GM12878 (cell line): ENCODE measurements around the gene IFNAR1. TPM values are rescaled to one million over a fixed set of nuclear protein-coding genes. Genes with fewer than 3 reads are reported as not detected.

Experiments
- ATAC-seq: fragments of 200-7000 bp; cut with Tn5 transposase; 3 replicates; pipeline ENCODE4 v1.9.1; 2020; ENCODE audit warnings: mild to moderate bottlenecking, moderate library complexity
- BruUV-seq: library from RNA; stranded (reverse); fragments of 400-500 nt; replicated peaks from 2 replicates; lab custom pipeline; 2021; lab: Mats Ljungman, UMichigan
- CTCF ChIA-PET: fragments of 300-600 bp; sonication (Branson Sonifier 250); formaldehyde crosslinking; extraction: SDS; loops from one replicate; lab custom pipeline; 2021; ENCODE audit warnings: inconsistent platforms; lab: Yijun Ruan, JAX
- POLR2A ChIA-PET: fragments of 350-600 bp; formaldehyde crosslinking; extraction: SDS; loops from one replicate; lab custom pipeline; 2021; ENCODE audit warnings: inconsistent platforms; lab: Charles Lee
- RAD21 ChIA-PET: fragments of 300-600 bp; sonication (Branson Sonifier 250); formaldehyde crosslinking; loops from one replicate; lab custom pipeline; 2023; ENCODE audit warnings: antibody characterized with exemption; ENCODE audit not compliant: unreplicated experiment; lab: Charles Lee
- SMC1A ChIA-PET: fragments of 300-600 bp; sonication (Branson Sonifier 250); formaldehyde crosslinking; loops from one replicate; lab custom pipeline; 2023; ENCODE audit not compliant: unreplicated experiment, uncharacterized antibody; lab: Charles Lee
- DNase-seq: peaks from one replicate; pipeline ENCODE4 v3.0.0-alpha.2; 2011; ENCODE audit warnings: low read depth, low spot score
- FAIRE-seq: peaks from 3 replicates; lab custom pipeline; 2011; peaks lifted over from hg19 to GRCh38; lab: Jason Lieb, UNC
- H2AFZ ChIP-seq: 2 replicates; pipeline ENCODE4 v1.6.0; 2011; ENCODE audit warnings: low read depth, low read length, control low read depth; ENCODE audit not compliant: control insufficient read depth
- H3K27ac ChIP-seq: 2 replicates; pipeline ENCODE4 v1.5.1; 2011; ENCODE audit warnings: control low read depth; ENCODE audit not compliant: control insufficient read depth, insufficient read depth
- H3K27me3 ChIP-seq, 2 experiments: replicated peaks in 1 of 2; 2 replicates each; pipeline versions ENCODE4 v1.6.0 to v1.6.1; 2011; ENCODE audit warnings: low read length in 1 of 2; ENCODE audit not compliant: control insufficient read depth in 2 of 2, insufficient read depth in 2 of 2
- H3K36me3 ChIP-seq, 2 experiments: 2 replicates each; pipeline ENCODE4 v1.5.1; 2011; ENCODE audit warnings: low read length in 1 of 2; ENCODE audit not compliant: control insufficient read depth in 2 of 2, insufficient read depth in 2 of 2
- H3K4me1 ChIP-seq: 2 replicates; pipeline ENCODE4 v1.6.1; 2011; ENCODE audit warnings: mild to moderate bottlenecking, low read length, moderate library complexity, mixed read lengths; ENCODE audit not compliant: control insufficient read depth, insufficient read depth
- H3K4me2 ChIP-seq: 2 replicates; pipeline ENCODE4 v1.6.0; 2011; ENCODE audit warnings: control low read depth; ENCODE audit not compliant: control insufficient read depth, insufficient read depth
- H3K4me3 ChIP-seq: fragments of 200-600 bp; sonication (generic); 2 replicates; pipeline ENCODE4 v1.5.1; 2016
- H3K79me2 ChIP-seq: 2 replicates; pipeline ENCODE4 v1.6.0; 2011; ENCODE audit warnings: low read length; ENCODE audit not compliant: control insufficient read depth, insufficient read depth
- H3K9ac ChIP-seq: 2 replicates; pipeline ENCODE4 v1.8.0; 2011; ENCODE audit warnings: low read length, control low read depth, mixed read lengths; ENCODE audit not compliant: control insufficient read depth, insufficient read depth
- H3K9me3 ChIP-seq: replicated peaks from 3 replicates; pipeline ENCODE4 v1.5.1; 2011; ENCODE audit warnings: mild to moderate bottlenecking, low read length; ENCODE audit not compliant: control insufficient read depth, insufficient read depth
- H4K20me1 ChIP-seq: 2 replicates; pipeline ENCODE4 v1.6.0; 2011; ENCODE audit not compliant: control insufficient read depth, insufficient read depth
- BCL11A ChIP-seq: IDR thresholded peaks from 2 replicates; pipeline ENCODE4 v1.6.1; 2011; ENCODE audit warnings: low read depth, low read length
- BHLHE40 ChIP-seq, 2 experiments: fragments of 450-650 bp in 1 of 2; IDR thresholded peaks; 2 replicates each; pipeline ENCODE4 v1.6.1; 2011 to 2017; ENCODE audit warnings: low read depth in 2 of 2, borderline replicate concordance in 1 of 2, improper control_type of control experiment in 1 of 2, low read length in 1 of 2, mild to moderate bottlenecking in 1 of 2
- CBFB ChIP-seq: IDR thresholded peaks from 2 replicates; pipeline ENCODE4 v1.6.1; 2016; ENCODE audit warnings: antibody characterized with exemption, low read depth
- CEBPB ChIP-seq, 2 experiments: fragments of 150-350 bp in 1 of 2; IDR thresholded peaks; 2 replicates each; pipeline ENCODE4 v1.6.1; 2012 to 2014; ENCODE audit warnings: low read depth in 2 of 2, low read length in 2 of 2, borderline replicate concordance in 1 of 2, inconsistent platforms in 1 of 2
- CREM ChIP-seq: IDR thresholded peaks from 2 replicates; pipeline ENCODE4 v1.6.1; 2014; ENCODE audit warnings: antibody characterized with exemption, low read depth
- HDAC6 ChIP-seq: fragments of 200-600 bp; sonication (generic); IDR thresholded peaks from one replicate; pipeline ENCODE4 v1.8.0; 2017; ENCODE audit warnings: antibody characterized with exemption; ENCODE audit not compliant: unreplicated experiment
- JUNB ChIP-seq: IDR thresholded peaks from 2 replicates; pipeline ENCODE4 v1.6.1; 2016; ENCODE audit warnings: antibody characterized with exemption, mild to moderate bottlenecking
- KDM1A ChIP-seq: fragments of 200-600 bp; sonication (generic); IDR thresholded peaks from 2 replicates; pipeline ENCODE4 v1.6.1; 2016; ENCODE audit warnings: borderline replicate concordance
- MEF2A ChIP-seq: IDR thresholded peaks from 2 replicates; pipeline ENCODE4 v1.6.1; 2011; ENCODE audit warnings: low read depth, mild to moderate bottlenecking, low read length, moderate library complexity; ENCODE audit not compliant: insufficient read depth
- POLR2A ChIP-seq: IDR thresholded peaks from 2 replicates; pipeline ENCODE4 v1.6.1; 2011; ENCODE audit warnings: low read depth, mild to moderate bottlenecking, low read length
- POLR2AphosphoS5 ChIP-seq: IDR thresholded peaks from 2 replicates; pipeline ENCODE4 v1.6.1; 2011; ENCODE audit warnings: mild to moderate bottlenecking, low read length, inconsistent platforms
- SPI1 ChIP-seq: IDR thresholded peaks from 2 replicates; pipeline ENCODE4 v1.6.1; 2011; ENCODE audit warnings: low read depth, mild to moderate bottlenecking, low read length, moderate library complexity, borderline replicate concordance; ENCODE audit not compliant: insufficient read depth
- STAT1 ChIP-seq: fragments of 450-650 bp; conservative IDR thresholded peaks from 2 replicates; pipeline ENCODE4 v1.6.1; 2014; ENCODE audit warnings: antibody characterized with exemption, mild to moderate bottlenecking
- SUPT20H ChIP-seq: IDR thresholded peaks from 2 replicates; pipeline ENCODE4 v1.6.1; 2011; ENCODE audit warnings: low read depth, mild to moderate bottlenecking, low read length, moderate library complexity, borderline replicate concordance; ENCODE audit not compliant: control insufficient read depth
- TCF12 ChIP-seq: IDR thresholded peaks from 2 replicates; pipeline ENCODE4 v1.6.1; 2011; ENCODE audit warnings: low read depth, mild to moderate bottlenecking, low read length
- ZNF217 ChIP-seq: fragments of 450-650 bp; IDR thresholded peaks from 2 replicates; pipeline ENCODE4 v1.6.1; 2017; ENCODE audit warnings: antibody characterized with exemption, mild to moderate bottlenecking
- ZNF622 ChIP-seq: fragments of 450-650 bp; IDR thresholded peaks from 2 replicates; pipeline ENCODE4 v1.6.1; 2017; ENCODE audit warnings: mild to moderate bottlenecking, inconsistent platforms
- WGBS: methylation state at CpG from one replicate; pipeline ENCODE4 v1.1.6; 2016; ENCODE audit warnings: low lambda C conversion rate; ENCODE audit not compliant: insufficient replicate concordance, insufficient coverage; ENCODE audit errors: missing lambda C conversion rate; 5-methylcytosine and 5-hydroxymethylcytosine counted together
- in situ Hi-C: fragments of 300-500 bp; cut with MboI; formaldehyde crosslinking; loops from 9 replicates; pipeline ENCODE4 v1.14.3; 2018; ENCODE audit warnings: mixed read lengths
- intact Hi-C: fragments of 100-400 bp; cut with micrococcal nuclease; formaldehyde crosslinking; loops from one replicate; pipeline ENCODE4 v1.14.2; 2022; ENCODE audit not compliant: unreplicated experiment
- polyA plus RNA-seq, 11 experiments: library from polyadenylated mRNA; depleted of rRNA in 4 of 11; unstranded in 6 of 11; stranded (reverse) in 5 of 11; fragments of >200 nt; fragmentation: Nextera tagmentation in 4 of 11; fragmentation: Illumina TruSeq in 1 of 11; extraction: Ambion mirVana in 4 of 11; extraction: Trizol in 1 of 11; gene quantifications; 1 replicate in 1 of 11; 2 replicates in 10 of 11; pipeline versions ENCODE4 v1.2.1 to v1.2.3, GENCODE V29; 2011 to 2016; ENCODE audit warnings: inconsistent platforms in 2 of 11, missing spikeins in 2 of 11, low read depth in 1 of 11
- total RNA-seq, 4 experiments: library from RNA; depleted of rRNA in 3 of 4; stranded (reverse); fragments of >200 nt in 3 of 4; fragmentation: Illumina TruSeq in 1 of 4; extraction: Trizol in 1 of 4; gene quantifications; 2 replicates each; pipeline versions ENCODE4 v1.2.1 to v1.2.3, GENCODE V29; 2013 to 2021
- TF ChIP-seq, protein P1 (sequence below): fragments of 150-350 bp; IDR thresholded peaks from 2 replicates; pipeline ENCODE4 v1.6.1; 2014; ENCODE audit warnings: mild to moderate bottlenecking, low read depth, low read length
- TF ChIP-seq, protein P2 (sequence below): fragments of 450-650 bp; IDR thresholded peaks from 2 replicates; pipeline ENCODE4 v1.6.1; 2018; ENCODE audit warnings: borderline replicate concordance, mild to moderate bottlenecking; ENCODE audit not compliant: partially characterized antibody
- TF ChIP-seq, protein P3 (sequence below): IDR thresholded peaks from 2 replicates; pipeline ENCODE4 v1.6.1; 2011; ENCODE audit warnings: mild to moderate bottlenecking, low read depth, low read length, moderate library complexity; ENCODE audit not compliant: insufficient replicate concordance

Gene IFNAR1
- total and polyA plus RNA-seq, 10 of the 15 experiments (the other 5 are each of a cell fraction or from before 2014, with no cell fraction given), result 12.0 to 62.4 (median 24.6) TPM

DNA sequence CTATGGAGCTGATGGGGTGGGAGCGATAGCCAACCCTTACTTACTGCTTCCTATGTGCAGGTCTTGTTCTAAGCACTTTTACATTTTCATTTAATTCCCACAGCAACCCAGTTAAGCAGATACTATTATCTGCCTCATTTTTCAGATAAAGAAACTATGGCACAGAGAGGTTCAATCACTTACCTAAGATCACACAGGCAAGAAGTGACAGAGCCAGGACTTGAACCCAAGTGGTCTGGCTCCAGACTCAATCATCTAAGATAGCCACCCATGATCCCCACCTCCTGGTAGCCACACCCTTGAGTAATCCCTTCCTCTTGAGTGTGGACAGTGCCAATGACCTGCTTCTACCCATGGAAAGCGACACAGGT is 23.2 kb upstream of the IFNAR1 start (continued):
- TF ChIP-seq, protein P1, sequence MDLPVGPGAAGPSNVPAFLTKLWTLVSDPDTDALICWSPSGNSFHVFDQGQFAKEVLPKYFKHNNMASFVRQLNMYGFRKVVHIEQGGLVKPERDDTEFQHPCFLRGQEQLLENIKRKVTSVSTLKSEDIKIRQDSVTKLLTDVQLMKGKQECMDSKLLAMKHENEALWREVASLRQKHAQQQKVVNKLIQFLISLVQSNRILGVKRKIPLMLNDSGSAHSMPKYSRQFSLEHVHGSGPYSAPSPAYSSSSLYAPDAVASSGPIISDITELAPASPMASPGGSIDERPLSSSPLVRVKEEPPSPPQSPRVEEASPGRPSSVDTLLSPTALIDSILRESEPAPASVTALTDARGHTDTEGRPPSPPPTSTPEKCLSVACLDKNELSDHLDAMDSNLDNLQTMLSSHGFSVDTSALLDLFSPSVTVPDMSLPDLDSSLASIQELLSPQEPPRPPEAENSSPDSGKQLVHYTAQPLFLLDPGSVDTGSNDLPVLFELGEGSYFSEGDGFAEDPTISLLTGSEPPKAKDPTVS, result no peak
- TF ChIP-seq JUNB, result no peak
- no peak for TF ChIP-seq POLR2A
- TF ChIP-seq CBFB, result no peak
- no peak for TF ChIP-seq ZNF622
- TF ChIP-seq SPI1, result no peak
- TF ChIP-seq BHLHE40 (IDR thresholded peaks at IDR 0.05; ENCODE audit: borderline replicate concordance in 1 of 2, low read depth in 2 of 2, low read length in 1 of 2), result no peak
- TF ChIP-seq HDAC6, result no peak

DNA sequence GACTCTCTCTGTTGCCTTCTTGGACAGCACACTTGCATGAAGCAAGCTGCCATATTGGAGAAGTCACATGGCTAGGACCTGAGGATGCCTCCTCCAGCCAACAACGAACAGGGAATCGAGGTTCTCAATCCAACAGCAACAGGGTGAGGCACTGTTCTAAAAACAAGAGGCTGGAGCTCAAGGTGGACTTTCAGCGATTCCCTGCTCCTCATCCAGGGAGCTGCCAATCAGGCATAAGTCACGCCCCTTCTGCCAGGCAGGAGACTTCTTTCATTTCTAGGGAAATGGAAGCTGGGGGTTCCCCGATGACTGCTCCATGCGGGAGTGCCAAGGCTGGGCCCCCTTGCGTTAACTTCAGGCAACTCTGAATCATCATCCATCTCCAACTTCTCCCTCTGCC is 22.7 kb upstream of the IFNAR1 start:
- no peak overlapping the region for H3K27ac ChIP-seq
- ChIA-PET RAD21 (no interaction called here), CTCF (interaction anchor here (1.1 to 1.5 kb wide), 2 partner anchors 59 to 105 kb away, joined by 4 read pairs; no protein-coding TSS in a partner anchor), POLR2A (no interaction called here), SMC1A (interaction anchor here (0.7 to 1.5 kb wide), 2 partner anchors 43 to 105 kb away, joined by 3 read pairs; no protein-coding TSS in a partner anchor)
- intact Hi-C loops (no loop called here), in situ Hi-C loops (no loop called here)
- H2AFZ ChIP-seq, result no peak overlapping the region
- DNase-seq (no peak), ATAC-seq (no peak), FAIRE-seq (no peak)
- no peaks in the 10 kb centered on the region for H4K20me1 ChIP-seq
- H3K4me3 ChIP-seq, result no peak overlapping the region
- WGBS, result 95% methylated on average over 7 of the region's 7 CpGs
- no peaks in the 10 kb centered on the region for H3K27me3 ChIP-seq
- H3K9me3 ChIP-seq, result no peaks in the 10 kb centered on the region
- no peak for TF ChIP-seq MEF2A
- no peak for TF ChIP-seq CREM
- TF ChIP-seq, protein P2, sequence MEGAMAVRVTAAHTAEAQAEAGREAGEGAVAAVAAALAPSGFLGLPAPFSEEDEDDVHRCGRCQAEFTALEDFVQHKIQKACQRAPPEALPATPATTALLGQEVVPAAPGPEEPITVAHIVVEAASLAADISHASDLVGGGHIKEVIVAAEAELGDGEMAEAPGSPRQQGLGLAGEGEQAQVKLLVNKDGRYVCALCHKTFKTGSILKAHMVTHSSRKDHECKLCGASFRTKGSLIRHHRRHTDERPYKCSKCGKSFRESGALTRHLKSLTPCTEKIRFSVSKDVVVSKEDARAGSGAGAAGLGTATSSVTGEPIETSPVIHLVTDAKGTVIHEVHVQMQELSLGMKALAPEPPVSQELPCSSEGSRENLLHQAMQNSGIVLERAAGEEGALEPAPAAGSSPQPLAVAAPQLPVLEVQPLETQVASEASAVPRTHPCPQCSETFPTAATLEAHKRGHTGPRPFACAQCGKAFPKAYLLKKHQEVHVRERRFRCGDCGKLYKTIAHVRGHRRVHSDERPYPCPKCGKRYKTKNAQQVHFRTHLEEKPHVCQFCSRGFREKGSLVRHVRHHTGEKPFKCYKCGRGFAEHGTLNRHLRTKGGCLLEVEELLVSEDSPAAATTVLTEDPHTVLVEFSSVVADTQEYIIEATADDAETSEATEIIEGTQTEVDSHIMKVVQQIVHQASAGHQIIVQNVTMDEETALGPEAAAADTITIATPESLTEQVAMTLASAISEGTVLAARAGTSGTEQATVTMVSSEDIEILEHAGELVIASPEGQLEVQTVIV, result no peak
- TF ChIP-seq KDM1A, result no peak
- no peak for TF ChIP-seq SUPT20H
- TF ChIP-seq ZNF217, result no peak
- TF ChIP-seq CEBPB (IDR thresholded peaks at IDR 0.05; ENCODE audit: borderline replicate concordance in 1 of 2, low read depth in 2 of 2, low read length in 2 of 2), result no peak
- no peak for TF ChIP-seq BCL11A
- TF ChIP-seq POLR2AphosphoS5, result no peak
- no peak for TF ChIP-seq TCF12
- TF ChIP-seq, protein P3, sequence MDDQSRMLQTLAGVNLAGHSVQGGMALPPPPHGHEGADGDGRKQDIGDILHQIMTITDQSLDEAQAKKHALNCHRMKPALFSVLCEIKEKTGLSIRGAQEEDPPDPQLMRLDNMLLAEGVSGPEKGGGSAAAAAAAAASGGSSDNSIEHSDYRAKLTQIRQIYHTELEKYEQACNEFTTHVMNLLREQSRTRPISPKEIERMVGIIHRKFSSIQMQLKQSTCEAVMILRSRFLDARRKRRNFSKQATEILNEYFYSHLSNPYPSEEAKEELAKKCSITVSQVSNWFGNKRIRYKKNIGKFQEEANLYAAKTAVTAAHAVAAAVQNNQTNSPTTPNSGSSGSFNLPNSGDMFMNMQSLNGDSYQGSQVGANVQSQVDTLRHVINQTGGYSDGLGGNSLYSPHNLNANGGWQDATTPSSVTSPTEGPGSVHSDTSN, result no peak
- TF ChIP-seq JUNB, result no peak
- no peak for TF ChIP-seq STAT1
- no peaks in the 10 kb centered on the region for H3K79me2 ChIP-seq
- H3K4me1 ChIP-seq, result peaks cover 29% of the 10 kb centered on the region
- H3K9ac ChIP-seq, result no peak overlapping the region
- H3K4me2 ChIP-seq, result no peak overlapping the region
- no TSS peak for BruUV-seq
- no peaks in the 10 kb centered on the region for H3K36me3 ChIP-seq
